T-helper 1 cell (primary cell): ENCODE measurements around the gene PRDM1.

Source experiments
- DNase-seq, 5 donors: peaks; one replicate each; pipeline ENCODE4 v3.0.0-alpha.2; 2012 to 2020
- total RNA-seq, 4 donors: gene quantifications; one replicate each; lab custom pipeline; 2026; lab: John Stamatoyannopoulos, UW

Gene PRDM1
- total RNA-seq, result 86.4 to 134 (median 127) reads per million in 4 donors

DNA sequence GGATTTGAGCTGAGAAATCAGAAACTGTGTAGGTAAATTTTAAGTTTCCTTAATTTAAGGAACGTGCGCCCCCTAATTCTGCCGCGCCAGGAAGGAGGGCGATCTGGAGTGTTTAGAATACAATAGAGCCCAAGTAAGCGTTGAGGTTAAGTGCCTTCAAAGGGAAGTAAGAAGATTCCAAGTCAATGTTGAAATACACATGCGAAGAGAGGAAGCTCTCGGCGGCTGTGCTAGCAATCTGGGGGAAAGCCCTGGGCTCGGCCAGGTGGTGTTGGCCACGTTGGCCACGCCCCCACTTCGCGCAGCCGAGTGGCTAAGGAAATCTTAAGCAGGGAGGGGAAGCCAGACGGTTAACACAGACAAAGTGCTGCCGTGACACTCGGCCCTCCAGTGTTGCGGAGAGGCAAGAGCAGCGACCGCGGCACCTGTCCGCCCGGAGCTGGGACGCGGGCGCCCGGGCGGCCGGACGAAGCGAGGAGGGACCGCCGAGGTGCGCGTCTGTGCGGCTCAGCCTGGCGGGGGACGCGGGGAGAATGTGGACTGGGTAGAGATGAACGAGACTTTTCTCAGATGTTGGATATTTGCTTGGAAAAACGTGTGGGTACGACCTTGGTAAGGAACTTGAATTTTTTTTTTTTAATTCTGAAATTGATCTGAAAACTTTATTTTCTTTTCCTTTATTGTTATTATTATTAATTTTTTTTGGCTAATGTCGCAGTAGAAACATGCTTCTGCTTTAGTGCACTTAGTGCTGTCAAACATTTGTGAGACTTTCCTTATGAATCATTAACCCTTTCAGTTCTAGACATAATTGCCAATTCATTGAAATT is at the start of gene PRDM1:
Gene PRDM1, plus strand, starts transcription at position 353 of the 830 bp plus-strand sequence. Its CDS starts 218 bp downstream, at position 571.
- peak; percentile 70 to 94 (median 78) for DNase-seq

DNA sequence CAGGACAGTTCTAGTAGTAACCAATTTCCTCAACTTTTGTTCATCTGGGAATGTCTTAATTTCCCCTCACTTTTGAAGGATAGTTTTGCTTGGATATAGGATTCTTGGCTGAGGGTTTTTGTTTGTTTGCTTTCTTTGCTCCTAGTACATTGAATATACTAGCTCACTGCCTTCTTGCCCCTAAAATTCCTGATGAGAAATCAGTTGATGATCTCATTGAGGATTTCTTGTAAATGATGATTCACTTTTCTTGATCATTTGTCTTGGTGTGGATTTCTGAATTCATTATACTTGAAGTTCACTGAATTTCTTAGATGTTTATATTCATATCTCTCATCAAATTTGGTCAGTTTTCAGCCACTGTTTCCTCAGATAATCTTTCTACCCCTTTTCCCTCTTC is 49.1 kb upstream of the PRDM1 start:
- no peak for DNase-seq

DNA sequence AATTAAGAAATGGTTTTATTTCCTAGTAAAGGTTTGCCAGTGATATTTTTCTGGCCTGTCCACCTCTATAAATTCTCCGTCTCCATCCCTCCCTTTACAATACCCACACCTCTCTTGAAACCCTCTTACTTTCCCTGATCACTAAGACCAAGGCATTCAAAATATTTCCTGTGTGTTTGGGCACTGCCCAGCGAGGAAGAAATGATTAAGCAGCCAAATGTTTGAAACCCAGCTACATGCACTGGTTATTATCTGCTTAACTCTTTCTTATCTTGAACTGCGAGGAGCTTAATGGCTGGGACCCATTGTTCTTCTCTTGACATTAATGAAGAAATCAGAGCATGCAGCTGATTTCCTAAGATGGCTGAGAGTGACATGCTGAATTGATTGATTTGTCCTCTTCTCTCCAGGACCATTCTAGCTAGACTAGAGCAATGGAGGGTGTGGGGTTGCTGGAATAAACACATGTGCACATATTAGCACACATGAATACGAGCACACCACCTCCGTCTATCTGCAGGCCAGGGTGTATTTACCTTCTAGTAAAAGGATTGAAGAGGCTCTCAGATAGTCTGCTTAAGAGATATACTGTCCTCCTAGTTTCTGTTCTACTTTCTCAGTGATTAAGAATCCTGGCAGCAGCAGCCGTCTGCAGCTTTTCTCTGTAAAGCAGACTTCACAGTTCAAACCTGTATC is 46.1 kb upstream of the PRDM1 start:
- DNase-seq, result no peak

DNA sequence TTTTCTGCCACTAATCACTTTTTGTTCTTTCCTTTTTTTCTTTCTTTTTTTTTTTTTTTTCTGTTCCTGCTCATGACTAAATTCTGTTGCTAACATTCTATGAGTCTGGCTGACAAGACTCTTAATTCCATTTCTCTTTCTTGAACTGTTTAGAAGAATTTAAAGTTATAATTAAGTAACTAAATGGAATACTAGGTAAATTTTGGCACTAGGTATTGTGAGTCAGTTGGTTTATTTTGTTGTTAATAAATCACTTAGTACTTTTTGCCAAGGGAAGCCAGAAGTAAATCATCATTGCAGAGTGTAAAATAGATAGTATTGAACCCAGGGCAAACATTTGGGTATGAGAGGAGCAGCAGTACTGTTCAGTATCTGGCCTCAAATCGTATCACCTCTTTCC is 42.0 kb upstream of the PRDM1 start:
- DNase-seq, result no peak

DNA sequence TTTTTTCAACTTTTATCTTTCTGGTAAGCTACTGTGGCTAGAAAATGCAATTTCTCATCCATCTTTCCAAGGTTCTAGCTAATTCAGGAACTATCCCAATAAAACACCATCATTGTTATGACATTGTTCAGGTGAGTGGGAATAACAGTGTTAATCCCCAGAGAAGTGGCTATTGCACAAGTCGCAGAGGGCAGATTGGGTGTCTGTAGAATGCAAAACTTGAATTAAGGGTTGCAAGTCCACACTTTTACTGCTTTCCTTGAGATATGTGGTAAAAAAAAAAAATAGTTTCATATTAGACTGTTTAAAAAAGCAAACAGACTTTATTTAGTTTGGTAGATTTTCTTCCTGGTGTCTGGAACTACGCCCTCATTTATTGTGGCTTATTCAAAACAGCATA is 41.1 kb upstream of the PRDM1 start:
- no peak for DNase-seq

DNA sequence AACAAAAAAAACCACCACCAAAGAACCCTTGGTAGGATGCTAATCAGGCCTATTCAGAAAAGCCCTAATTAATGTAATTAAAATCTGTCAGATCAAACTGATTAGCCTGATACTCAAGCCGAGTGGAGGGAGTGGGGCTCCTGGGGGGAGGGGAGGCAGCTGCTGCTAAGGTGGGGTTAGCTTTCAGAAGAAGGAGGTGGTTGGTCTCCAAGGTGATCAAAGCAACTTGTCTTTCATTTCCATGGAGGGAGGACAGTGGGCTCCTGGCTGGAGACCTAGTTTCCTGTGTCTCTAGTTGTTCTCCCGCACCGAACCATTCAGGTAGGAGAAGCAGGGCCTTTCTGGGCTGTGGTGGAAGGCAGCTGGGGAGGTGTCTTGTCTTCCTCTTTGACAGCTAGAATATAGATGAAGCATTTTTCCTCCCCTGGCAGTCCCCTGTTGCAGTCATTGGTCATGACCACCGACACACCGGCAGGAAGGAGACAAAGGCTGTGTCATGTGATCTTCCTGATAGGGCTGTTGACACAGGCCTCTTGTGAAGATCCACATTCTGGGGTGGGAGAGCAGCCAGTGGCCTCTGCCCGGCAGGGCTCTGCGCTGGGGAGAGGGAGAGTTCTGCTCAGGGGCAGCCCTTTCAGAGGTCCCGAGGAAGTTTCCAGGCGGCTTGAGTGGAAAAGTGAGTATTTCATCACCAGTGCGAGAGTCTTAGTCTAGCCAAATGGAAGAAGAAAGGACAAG is 39.9 kb upstream of the PRDM1 start:
- no peak for DNase-seq

DNA sequence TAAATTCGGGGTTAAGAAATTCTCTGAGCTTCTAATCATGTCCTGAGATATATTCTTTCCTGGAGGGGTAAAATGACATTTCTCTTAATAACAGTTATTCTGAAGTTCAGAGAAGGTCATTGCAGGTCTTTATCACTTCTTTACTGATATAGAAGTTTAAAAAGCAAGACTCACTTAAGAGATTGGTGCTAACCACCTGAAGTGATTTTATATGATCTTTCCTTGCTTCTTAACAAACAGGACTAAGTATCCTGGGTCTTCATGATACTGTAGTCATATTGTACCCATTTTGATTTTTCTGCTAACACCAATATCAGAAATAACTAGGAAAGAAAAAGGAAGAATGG is 39.3 kb upstream of the PRDM1 start:
- DNase-seq, result no peak

DNA sequence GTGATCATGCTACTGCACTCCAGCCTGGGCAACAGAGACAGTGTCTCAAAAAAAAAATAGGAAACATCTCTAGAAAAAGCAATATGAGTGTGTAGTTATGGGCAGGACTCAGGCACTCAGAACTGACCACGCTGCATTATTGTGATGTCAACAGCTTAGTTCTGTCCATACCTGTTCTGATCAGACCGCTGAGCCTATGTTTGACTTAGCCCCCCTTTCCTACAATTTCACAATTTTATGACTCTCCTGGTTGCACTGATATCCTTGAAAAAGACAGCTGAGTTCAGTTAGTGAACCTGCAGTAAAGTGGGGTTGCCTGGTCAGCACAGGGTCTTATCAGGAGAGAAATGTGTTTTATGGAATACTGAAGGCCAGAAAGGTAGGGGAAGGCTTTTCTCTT is 37.8 kb upstream of the PRDM1 start:
- no peak for DNase-seq

DNA sequence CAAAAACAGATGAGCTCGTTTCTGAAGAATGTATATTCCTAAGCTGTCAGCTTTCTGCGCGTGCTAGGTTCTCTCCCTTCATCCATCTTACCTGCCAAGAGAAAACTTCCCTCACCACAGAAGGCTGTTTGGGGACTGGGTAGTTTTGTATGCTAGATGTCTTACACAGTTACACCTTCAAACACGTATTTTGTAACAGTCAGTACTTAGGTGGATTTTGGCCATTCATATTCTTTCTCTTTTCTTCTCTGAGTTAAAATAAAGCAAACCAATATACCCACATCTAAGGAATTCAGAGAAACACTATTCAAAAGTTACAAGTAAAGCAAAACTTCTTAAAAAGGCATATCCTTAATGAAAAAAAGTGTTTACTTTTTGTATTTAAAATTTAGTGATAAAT is 35.6 kb upstream of the PRDM1 start:
- DNase-seq, result no peak

DNA sequence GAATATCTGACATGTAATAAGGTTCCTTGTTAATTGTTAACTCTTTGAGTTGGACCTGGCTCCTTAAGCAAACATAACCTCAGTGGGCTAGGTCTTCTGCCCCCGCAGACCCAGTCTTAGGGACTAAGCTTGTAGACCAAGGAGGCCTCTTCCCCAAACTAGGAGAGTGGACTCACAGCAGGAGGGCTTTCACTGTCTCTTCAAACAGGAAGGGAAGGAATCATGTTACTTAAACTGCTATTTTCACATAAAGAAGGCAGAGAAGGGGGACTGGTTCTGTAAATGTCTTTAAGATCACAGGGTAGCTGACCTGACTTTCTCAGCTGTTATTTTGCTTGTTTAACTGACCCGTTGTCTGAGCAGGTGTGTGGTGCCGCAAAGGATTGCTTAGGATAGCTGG is 34.9 kb upstream of the PRDM1 start:
- DNase-seq, result no peak

DNA sequence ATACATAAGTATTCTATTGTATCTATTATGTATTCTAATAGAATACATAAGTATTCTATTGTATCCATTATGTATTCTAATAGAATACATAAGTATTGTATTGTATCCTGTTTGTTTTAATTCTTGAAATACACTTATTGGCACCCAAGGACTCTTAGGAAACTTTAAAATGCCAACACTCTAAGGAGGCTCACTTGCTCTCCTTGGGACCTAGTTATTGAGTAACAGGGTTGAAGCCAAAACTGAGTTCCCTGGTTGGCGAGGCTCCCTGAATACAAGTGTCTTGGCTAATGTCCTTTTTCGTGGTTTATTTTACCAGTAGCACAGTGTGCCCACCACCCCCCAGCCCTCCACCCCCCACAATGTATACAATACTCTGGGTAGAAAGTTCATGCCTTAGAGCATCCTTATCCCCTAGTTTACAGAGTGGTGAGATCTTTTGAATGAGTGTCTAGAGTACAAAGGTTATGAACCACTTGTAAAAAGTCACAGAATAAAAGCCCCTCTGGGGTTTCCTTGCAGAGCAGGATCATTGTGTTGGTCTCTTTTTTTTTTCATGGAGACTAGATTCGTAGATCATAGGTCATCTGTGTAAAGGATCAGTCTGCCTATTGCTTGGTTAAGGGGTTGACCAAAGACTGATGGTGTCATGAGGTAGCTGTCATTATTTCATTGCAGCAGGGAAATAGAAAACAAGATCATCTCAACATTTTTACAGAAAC is 32.5 kb upstream of the PRDM1 start:
- DNase-seq, result no peak

DNA sequence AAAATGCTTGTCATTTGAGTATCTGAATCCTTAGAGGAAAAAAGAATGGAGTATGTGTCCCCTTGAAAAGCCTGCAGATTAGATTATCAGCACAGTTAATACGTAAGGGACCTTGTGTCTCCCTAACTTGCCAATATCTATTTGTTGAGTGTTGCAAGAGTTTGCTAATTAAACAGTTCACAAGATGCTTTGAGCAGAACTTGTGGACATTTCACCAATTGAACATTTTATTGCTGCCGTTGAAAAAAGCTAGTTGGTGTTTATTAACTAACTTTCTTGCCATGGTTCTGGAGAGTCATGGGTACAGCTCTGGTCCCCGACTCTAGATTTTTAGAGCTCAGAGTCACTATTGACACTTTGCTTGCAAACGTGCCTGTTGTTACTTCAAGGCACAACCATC is 30.6 kb upstream of the PRDM1 start:
- no peak for DNase-seq

DNA sequence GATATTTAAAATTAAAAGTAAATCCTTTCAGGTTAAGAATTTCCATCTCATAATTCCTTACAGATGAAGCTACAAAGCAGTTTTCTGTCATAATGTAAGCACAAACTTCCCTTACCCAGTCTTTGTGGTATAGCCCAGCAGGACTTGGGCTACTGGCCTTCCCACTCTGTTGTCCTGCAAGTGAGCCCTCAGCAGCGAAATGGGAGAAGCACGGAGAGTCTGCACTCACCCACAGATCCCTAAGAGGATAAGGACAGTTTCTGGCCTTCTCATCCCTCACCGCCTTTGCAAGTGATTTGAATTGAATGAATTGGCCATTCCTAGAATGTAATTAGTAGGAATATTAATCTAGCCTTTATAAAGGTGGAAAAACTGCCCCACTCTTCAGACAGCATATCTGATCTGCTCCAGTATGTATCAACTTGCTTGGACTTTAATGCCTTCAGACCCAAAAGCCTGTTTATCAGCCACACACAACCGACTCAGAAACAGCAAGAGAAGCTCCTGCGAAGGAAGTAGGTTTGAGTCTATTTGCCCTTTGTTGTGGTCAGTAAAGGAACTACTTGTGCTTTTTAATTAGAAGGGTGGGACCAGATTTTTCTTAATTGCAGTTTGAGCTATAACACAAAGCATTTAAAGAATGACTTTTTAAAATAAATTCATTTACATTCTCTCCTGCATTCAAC is 29.9 kb upstream of the PRDM1 start:
- peak in 2 of 5 donors; percentile 8 to 60 for DNase-seq

DNA sequence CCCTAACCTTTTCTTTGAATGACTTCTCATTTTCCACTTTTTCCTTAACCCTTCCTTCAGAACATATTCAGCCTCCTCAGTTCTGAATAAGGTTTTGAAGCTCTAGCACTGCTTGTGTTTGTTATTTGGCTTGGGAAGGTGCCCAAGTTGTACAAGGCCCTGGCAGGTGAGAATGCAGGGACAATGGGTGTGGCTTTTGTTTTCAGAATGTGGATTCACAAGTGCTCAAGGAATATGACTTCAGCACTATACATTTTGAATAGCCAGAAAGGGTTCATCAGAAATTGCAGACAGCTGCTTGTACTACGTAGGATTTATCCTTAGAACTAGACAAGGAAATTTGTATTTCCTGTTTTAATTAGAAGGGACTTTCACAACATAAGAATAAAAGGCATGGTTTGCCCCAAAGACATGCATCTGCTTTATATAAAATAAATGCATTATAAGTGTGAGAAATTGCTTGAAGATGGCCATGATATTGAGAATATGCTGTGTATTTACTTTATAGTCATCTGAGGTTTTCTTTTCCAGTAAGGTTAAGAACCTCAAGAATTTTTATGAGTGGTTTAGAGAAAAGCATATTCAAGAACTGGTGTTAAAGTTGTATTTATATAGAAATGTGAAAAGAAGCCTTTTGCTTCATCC is 29.3 kb upstream of the PRDM1 start:
- no peak for DNase-seq

DNA sequence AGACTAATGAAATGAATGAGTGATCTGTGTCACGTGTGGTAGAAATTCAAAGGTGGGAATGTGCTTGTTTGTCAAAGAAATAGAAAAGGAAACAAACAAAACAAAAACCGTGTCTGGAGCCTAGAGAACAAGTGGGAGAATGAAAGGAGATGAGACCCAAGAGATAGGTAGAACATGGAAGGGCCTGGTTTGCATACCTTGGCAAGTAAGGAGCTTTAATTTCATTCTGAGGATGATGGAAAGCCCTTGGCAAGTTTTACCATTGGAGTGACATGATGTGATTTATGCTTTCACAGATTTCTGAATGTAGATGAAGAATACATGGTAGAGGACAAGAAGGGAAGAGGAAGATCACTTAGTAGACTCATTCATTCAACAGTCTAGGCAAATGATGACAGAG is 26.8 kb upstream of the PRDM1 start:
- no peak for DNase-seq

DNA sequence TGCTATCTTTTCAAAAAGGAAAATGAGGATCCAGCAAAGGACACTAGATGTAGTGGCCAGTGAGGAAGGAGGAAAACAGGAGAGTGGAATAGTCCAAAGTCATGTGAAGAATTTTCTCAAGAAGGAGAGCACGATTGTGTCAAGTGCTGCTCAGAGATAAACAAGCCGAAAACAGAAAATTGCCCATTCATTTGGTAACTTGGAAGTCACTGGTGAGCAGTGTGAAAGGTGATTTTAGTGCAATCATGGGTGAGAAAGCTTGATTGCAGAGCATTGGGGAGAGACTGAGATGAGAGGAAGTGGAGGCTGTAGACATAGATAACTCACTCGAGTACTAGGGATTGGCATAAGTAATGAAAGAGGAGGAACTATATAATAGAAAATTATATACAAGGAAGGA is 26.0 kb upstream of the PRDM1 start:
- DNase-seq, result no peak

DNA sequence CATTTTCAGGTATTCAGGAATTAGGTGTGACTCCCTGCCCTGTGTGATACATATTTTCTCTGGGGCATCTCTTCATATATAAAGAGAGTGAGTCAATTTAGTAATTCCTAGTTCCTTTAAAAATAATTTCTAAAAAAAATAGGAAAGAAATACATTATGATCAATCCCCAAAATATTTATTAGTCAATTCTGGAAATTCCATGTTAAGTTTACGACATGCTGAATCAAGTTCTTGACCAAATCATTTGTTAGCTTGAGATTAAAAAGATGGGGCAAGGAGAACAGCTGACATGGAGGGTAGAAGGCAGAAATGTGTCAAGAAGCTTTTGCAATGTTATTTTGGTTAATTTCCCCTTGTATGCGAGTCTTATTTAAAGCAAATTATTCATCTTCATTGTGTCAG is 22.7 kb upstream of the PRDM1 start:
- DNase-seq, result no peak

DNA sequence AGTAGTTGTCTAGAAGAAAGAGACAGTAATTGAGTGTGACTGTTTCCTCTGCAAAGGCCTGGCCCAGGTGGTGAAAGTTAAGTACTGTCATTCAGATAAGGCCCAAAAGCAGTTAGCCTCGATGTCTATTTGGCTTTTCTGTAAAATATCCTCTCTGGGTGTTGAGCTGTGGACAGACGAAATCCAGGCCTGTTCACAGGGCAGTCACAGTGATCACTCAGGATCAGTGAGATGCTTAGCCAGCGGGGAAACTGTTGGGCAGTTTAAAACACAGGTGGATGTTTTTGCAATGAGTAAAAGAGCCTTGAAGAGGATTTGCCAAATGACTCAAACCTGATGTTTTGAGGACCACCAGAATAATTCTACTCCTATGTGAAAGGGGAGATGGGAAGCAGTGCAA is 22.0 kb upstream of the PRDM1 start:
- DNase-seq, result no peak

DNA sequence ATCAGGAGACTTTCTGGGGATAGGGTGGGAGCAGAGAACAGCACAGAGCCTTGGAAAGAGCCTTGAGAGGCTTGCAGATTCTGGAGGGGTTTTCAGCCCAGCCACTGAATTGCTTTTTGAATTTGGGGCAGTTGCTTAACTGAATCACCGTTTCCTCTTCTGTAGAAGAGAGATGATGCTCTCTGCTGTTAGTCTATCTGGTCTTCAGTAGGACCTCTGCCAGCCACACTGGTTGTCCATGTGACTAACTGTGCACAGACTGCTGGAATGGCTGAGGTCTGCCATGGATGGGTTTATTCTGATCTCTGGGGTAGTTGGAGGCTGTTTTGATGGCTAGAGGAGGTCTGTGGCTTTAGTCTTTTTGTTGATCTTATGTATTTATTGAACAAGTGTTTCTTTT is 21.4 kb upstream of the PRDM1 start:
- no peak for DNase-seq

DNA sequence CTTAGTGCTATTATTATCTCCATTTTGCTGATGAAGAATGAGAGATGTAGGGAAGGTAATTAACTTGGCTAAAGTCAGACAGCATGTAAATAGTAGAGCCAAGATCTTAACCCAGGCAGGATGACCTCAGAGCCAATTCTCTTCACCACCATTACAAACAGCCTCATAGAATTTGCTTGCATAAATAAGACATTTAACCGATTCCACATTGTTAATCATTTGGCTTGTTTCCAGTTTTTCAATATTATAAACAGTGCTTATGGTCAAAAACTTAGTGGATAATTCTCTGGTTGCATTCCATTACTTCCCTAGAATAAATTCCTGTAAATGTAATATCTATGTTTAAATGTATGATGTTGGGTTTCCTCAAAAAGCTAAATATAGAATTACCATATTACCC is 19.1 kb upstream of the PRDM1 start:
- DNase-seq, result no peak

DNA sequence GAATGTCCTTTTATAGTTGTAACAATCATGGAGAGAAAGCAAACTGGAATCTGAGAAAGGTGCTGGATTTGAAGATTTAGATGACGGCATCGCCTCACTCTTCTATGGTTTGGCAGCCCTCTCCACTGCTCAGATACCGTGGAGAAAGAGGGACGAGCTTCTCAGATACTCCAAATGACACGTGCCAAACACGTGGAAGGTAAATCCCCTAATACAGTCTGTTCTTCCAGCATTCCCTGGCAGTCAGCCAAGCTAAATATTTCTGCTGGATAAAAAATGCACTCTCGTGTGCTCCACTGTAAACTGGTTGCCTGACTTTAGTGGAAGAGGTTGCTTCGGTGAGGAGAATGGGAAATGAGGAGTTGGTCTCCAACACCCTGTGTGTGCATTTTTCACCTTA is 16.7 kb upstream of the PRDM1 start:
- DNase-seq, result no peak

DNA sequence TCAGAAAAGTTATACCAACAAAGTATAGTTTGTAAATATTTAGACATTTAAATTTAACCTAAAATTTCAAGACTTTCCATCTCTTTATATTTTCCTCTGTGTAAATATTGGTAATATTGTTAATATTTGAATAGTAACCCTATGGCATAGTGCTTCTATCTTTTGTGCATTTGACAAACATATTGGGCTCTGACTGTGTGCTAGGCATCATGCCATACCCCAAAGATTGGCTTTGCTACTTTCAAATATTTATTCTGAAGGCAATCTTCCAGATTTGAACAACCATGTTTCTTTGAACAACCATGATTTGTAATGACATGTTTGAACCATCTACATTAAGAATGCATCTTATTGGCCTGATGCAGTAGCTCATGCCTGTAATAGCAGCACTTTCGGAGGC is 15.5 kb upstream of the PRDM1 start:
- no peak for DNase-seq
